HG03575 (cell line): Measurements from ENCODE around the gene PIGQ.

Experiments
- ATAC-seq: cut with Tn5 transposase; IDR thresholded peaks from one replicate; pipeline ENCODE4 v1.9.1; 2021; ENCODE audit not compliant: unreplicated experiment, insufficient number of reproducible peaks, low FRiP score; ENCODE audit errors: extremely low read depth

PIGQ gene

DNA sequence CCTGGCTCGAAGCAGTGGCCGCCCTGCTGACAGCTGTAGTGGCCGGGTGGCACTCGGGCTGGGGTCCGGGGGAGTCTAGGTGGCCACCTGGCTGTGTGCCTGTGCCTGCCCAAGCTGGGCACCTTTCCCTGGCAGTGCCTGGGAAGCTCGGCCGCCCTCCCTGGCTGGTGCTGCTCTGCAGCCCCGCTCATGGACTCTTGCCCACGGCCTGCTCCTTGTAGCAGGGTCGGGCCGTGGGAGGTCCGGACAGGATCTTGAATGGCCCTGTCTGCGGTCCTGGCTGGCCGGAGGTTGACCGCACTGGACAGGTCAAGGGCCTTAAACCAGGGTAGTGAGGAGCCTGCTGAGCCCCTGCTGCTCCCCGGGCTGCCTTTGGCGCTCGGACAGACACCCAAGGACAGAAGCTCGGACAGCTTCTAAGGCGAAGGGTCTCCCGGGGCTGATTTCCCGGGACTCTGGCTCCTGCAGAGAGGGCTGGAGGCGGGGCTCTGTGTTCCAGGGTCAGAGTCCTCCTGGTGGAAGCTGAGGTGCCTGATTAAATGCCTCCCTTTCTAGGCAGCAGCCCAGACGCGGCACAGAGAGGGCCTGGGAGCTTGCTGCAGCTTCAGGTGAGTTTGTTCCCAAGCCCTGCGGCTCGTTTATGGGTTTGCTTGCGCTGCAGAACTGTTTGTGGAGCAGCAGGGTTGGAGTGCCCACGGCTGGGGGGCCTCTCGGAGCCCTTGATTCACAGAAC, 36.2 kb upstream of the PIGQ start:
- ATAC-seq = no peak

DNA sequence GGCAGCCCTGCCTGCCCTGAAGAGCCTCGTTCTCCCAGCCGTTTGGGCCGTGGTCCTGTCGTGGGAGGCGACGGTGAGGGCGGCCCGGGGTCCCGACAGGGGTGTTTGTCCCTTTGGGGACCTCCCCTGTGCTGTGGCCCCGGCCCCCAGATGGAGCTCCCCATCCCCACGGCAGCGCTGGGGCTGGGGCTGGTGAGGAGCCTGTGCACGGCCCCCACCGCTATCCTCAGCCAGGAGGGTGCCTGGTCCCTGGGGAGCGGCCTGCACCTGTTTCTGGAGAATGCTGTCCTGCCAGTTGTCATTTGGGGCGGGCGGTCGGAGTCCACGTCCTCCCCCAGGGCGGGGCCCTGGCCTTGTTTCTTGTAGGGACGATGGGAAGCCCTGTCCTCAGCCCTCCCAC, 35.6 kb upstream of the PIGQ start:
- ATAC-seq = no peak

DNA sequence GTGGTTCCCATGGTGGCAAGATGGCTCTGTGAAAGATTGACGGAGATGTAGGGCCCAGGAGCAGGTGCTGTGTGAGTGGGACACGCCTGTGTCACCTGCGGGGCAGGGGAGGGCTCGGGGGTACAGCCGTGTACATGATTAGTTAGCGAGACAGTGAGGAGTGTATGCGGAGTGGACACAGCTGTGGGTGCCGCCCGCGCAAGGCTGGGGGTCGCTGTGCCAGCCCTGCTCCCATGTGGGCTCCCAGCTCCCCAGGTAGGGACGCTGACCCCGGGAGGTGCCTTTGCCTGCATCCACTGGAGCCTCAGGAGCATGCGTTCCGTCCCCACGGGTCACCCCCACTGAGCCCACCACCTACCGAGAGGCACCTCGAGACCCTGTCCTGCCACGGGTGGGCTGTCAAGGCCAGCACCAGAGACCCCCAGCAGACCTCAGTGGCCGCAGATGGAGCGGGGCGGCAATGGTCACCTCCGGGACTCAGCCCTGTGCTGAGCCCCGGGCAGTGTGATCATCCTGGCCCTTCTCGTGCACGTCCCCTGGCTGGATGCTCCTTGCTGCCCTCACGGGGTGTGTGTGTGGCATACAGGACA, 34.8 kb upstream of the PIGQ start:
- no peak for ATAC-seq

DNA sequence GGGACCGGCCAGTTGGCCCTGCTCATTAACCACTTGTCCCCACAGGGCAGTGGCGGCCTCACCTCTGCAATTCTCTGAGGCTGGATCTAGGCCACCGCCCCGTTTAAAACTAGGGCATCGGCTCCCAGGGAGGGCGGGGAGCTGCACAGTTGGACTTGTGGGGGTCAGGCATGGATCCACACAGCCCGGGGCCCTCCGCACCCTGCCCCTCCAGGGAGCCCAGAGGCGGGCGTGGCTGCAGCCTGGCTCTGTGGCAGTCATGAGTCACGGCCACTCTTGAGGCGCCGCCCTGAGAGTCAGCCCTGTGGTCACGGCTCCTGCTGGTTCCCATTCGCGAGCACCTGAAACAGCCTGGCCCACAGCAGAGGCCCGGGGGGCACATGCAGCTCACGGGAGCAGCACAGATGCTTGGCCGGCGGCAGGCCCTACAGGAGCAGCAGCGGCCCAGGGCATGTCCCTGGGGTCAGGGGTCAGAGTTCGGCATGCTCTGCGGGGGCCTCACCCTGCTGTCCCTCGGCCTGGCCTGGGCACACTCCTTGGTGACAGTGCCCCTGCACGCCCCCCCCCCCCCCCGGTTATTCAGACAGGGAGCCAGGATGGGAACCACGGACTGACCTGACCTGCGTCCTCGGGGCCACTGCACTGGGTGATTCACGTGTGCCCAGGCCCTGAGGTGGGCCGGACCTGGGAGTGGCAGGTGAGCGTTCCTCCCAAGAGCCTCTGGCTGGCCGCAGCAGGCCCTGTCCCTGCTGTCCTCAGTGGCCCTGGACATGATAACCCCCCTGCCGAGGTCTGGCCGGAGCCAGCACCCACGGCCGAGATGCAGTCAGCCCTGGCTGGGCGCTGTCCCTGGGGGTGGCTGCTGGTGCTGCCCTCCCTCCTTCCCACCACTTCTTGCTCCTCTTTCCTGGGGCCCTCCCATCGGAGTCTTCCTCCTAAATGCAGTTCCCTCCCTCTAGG, 34.0 kb upstream of the PIGQ start:
- no peak for ATAC-seq

DNA sequence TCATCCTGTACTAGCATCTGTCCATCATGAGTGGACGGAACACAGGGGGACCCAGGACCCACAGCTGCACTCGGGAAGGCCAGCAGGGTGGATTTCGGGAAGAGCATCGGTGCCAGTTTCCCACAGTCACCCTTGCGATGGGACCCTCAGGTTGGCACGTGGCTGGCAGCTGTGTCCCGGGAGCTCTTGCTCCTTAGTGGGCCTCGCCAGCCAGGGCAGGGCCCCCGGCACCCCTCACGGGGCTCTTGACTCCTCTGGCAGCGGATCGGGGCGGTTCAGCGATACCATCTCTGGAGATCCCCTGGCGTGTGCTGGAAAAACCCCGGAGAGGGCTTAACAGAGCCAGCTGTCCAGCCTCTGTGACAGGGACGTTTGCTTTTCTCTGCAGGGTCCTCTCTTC, 33.0 kb upstream of the PIGQ start:
- no peak for ATAC-seq

DNA sequence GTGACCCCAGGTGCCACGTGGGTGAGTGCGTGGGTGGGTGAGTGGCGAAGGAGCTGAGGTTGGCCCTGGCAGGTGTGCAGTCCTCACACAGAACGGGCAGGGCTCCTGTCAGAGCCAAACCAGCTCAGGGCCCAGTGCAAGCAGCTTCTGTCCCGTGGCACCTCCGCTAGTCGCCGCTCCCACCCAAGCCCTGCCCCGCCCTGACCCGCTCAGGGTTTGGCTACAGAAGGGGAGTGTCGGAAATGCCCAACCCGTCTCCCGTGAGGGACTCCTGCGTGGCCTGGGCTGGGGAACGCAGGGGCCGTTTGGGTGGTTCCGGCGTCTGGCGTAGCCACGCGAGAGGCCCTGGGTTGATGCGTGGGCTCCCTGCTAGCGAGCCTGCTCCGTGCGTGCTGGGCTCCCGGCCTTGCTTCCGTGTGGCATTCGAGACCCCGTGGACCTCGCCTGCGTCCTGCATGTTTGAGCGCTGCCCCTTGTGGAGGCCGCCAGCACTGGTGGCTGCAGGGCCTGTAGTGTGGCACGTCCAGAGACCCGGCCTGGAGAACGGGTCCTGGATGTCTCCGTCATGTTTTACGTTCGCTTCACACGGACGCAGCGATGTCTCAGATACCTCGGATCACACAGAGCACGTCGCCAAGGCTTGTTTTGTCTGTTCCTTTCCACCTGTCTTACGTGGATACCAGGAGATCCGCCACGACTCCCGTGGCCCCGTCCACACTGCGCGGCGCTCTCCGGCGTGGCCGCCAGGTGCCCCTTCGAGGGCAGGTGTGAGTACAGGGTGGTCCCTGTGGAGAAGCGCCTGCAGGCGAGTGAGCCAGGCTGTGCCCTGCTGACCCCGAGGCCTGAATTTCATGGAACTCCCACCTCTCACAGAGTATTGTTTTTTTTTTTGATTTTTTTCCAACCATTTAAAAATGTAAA, 32.1 kb upstream of the PIGQ start:
- no peak for ATAC-seq

DNA sequence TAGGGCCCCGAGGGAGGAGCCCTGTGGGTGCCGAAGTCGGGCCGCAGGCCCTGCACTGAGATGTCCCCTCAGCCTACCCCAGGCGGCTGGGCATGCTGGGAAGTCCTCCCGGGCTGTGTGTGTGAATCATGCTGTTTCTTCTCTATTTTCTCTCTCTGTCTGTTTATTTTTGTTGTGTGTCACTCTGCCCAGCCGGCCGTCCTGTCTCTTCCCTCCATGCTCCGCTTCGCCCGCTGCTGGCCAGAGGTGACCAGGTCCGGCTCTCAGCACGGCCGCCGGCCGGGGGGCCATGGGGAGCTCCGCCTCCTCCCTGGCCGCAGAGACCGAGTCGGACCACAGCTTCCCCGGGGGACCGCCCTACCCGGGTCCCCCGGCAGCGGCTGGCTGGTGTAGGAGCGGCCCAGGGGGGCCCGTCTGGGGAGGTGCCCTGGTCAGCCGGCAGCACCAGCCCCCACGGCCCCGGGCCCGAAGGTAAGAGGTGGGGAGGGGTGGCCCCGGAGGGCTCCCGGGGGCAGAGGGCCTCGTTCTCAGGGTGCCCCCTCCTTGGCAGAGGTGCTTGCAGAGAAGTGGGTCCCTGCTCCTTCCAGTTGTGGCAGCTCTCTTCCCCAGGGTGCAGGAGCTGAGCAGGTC, 29.8 kb upstream of the PIGQ start:
- ATAC-seq = no peak

DNA sequence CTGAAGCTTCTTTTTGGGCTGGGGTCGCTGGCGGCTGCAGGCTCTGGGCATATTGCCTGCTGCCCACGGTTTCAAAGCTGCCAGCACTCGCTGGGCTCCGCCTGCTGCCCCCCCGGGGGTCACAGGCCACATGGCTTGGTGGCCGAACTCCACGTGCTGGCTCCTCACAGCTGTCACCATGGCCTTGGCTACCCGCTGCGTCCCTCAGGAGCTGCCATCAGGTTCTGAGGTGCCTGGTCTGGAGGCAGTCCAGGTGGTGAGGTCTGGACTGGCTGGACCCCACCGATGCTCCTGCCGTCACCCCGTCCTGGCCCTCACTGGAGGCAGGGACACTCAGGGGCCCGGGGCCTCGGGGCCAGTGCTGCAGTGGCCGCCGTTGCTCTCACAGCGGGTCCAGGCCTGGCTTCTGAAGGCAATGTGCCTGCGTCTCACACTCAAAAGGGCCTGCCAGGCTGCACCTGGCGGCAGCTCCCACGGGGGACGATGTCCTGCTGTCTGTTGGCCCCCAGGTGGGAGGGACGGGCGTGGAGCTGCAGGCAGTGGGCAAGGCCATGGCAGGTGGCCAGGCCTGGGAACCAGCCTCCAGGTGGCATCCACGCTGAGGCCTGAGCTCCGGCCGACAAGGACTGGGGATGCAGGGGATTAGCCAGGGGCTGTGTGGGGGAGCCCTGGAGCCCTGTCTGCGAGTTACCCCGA, 29.0 kb upstream of the PIGQ start:
- no peak for ATAC-seq

DNA sequence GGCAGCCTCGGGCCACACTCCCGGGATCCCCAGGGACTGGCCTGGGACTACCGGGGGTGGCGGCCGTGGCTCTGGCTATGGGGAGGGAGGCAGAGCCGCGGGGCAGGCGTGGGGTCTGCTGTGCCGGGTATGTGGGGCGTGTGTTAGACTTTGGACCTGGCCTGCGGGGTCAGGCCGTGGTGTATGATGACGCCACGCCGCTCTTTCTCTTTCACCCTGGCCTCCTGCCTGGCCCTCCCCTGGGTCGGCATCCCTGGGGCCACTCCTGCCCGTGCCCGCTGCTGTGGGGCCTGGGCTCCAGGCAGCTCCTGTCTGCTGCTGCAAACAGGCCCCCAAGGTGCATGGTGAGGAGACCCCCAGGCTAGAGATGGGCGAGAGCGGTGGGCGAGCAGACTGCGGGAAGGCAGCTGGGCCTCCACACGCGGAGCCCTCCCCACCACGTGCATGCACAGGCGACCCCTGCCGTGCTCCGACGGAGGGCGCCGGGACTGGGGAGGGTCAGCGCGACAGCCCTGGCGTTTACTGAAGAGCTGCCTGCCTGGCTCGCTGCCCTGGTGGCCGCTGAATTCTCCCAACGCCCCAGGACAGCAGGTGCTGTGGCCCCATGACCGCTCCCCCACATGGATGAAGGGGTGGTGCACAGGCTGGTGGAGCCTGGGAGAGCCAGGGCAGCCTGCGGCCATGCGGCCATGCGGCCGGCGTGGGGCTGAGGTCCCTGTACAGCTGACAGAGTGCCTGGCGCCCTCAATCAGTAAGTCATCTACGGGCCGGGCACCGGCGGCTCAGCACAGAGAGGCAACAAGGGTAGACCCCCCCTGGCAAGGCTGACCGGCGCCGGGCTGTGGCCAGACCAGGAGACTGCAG, 26.2 kb upstream of the PIGQ start:
- ATAC-seq = no peak

DNA sequence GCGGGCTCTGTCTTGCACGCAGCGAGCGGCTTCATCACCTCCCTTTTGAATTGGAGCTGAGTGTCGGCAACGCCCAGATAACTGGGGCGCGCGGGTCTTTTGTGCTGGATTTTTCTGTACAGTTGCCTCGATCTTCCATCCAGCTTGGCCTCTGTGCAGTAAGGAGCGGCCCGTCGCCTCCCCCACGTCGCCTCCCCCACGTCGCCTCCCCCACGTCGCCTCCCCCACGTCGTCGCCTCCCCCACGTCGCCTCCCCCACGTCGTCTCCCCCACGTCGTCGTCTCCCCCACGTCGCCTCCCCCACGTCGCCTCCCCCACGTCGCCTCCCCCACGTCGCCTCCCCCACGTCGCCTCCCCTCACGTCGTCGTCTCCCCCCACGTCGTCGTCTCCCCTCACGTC, 25.3 kb upstream of the PIGQ start:
- no peak for ATAC-seq

DNA sequence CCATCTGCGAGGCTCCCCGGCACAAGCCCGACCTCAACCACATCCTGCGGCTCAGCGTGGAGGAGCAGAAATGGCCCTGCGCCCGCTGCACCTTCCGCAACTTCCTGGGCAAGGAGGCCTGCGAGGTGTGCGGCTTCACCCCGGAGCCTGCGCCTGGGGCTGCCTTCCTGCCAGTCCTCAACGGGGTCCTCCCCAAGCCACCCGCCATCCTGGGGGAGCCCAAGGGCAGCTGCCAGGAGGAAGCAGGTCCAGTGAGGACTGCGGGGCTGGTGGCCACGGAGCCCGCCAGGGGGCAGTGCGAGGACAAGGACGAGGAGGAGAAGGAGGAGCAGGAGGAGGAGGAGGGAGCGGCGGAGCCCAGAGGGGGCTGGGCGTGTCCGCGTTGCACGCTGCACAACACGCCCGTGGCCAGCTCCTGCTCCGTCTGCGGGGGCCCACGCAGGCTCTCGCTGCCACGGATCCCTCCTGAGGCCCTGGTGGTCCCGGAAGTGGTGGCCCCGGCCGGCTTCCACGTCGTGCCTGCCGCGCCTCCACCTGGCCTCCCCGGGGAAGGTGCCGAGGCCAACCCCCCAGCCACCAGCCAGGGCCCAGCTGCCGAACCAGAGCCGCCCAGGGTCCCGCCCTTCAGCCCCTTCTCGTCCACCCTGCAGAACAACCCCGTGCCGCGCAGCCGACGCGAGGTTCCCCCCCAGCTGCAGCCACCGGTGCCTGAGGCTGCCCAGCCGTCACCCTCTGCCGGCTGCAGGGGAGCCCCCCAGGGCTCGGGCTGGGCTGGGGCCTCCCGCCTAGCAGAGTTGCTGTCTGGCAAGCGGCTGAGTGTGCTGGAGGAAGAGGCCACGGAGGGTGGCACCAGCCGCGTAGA, 22.6 kb upstream of the PIGQ start:
- ATAC-seq = no peak

DNA sequence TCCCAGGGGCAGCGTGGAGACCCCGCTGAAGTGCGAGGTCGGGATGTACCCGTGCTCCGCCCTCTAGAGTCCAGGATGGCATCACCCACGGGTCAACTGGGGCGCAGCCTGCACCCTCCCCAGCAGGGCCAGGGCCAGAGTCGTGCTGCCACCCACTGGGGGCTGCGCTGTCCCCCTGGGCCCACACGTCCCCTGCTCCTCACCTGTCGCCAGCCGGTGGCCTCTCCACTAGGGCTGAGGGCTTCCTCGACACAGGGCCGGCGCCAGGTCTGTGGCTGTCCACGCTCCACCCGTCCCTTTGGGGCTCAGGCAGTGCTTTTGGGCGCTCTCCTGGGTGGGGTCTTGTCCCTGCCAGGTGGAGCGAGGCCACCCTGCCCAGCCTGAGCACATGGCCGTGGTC, 21.2 kb upstream of the PIGQ start:
- ATAC-seq = no peak

DNA sequence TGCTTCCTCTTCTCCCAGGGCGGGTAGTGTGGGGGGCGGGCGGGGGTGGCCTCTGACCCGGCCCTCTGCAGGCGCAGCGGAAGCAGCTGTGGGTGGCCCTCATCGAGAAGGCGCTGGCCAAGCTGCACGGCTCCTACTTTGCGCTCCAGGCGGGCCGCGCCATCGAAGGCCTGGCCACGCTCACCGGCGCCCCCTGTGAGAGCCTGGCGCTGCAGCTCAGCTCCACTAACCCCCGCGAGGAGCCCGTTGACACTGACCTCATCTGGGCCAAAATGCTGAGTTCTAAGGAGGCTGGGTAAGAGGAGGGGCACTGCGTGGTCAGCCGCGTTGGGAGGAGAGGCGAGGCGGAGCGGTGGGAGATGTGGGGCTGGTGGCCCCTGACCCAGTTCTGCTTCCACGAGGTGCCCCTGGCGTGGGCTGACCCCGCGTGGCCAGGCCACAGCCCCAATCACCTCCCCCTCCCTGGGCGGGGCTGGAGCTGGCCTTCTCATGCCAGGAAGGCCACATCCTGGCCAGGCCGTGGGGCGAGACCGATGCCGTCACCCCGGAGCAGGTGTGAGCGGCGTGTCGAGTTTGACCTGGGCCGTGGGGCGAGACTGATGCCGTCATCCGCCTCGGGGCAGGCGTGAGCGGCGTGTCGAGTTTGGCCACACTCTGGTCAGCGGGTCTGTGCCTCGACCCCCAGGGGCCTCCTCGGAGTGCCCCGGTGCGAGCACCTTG, 20.1 kb upstream of the PIGQ start:
- no peak for ATAC-seq

DNA sequence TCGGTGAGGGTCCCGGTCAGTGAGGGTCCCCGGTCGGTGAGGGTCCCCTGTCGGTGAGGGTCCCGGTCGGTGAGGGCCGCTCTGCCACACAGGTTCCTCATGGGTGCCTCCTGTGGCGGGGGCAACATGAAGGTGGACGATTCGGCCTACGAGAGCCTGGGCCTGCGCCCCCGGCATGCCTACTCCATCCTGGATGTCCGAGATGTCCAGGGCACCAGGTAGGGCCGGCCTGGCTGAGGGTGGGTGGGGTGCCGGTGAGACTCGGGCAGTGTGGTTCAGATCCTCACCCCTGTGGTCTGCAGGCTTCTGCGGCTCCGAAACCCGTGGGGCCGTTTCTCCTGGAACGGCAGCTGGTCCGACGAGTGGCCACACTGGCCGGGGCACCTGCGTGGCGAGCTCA, 18.6 kb upstream of the PIGQ start:
- ATAC-seq = no peak

DNA sequence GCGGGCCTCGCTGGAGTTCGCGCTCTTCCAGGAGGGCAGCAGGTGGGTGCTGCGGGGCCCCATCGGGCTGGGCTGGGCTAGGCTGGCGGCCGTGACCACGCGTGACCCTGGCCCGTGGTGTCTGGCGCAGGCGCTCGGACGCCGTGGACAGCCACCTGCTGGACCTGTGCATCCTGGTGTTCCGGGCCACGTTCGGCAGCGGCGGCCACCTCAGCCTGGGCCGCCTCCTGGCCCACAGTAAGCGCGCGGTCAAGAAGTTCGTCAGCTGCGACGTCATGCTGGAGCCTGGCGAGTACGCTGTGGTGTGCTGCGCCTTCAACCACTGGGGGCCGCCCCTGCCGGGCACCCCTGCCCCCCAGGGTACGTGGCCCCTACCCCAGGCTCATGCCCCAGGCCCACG, 17.6 kb upstream of the PIGQ start:
- no peak for ATAC-seq
